DND-41 (cell line): ENCODE results near the gene NPPC.

Experiments
- CTCF ChIP-seq: IDR thresholded peaks from 2 replicates; pipeline ENCODE4 v1.5.1; 2012; ENCODE audit warnings: borderline replicate concordance, low read length, moderate library complexity, mild to moderate bottlenecking; ENCODE audit not compliant: poor library complexity, severe bottlenecking; ENCODE audit errors: extremely low read depth
- EZH2 ChIP-seq: IDR thresholded peaks from 3 replicates; pipeline ENCODE4 v1.6.1; 2012; ENCODE audit warnings: borderline replicate concordance, low read depth, mild to moderate bottlenecking, moderate library complexity, low read length, inconsistent platforms; ENCODE audit not compliant: severe bottlenecking

- TF ChIP-seq CTCF = no peak
- TF ChIP-seq EZH2 = no peak
Measured at GRCh38 chr2:231908584-231908983, 17.6 kb downstream of the NPPC start.
